HL-60 (cell line): ENCODE measurements around the gene TBXAS1.

Experiments used
- POLR2AphosphoS5 ChIP-seq: IDR thresholded peaks from 2 replicates; pipeline ENCODE4 v1.6.1; 2012; ENCODE audit warnings: low read depth
- TF ChIP-seq, protein P1 (sequence below): IDR thresholded peaks from one replicate; pipeline ENCODE4 v1.5.1; 2011; ENCODE audit warnings: low read length, control low read depth, inconsistent platforms; ENCODE audit not compliant: insufficient read depth
- TF ChIP-seq, protein P2 (sequence below): IDR thresholded peaks from 2 replicates; pipeline ENCODE4 v1.6.1; 2012; ENCODE audit warnings: low read depth; ENCODE audit not compliant: insufficient replicate concordance

DNA sequence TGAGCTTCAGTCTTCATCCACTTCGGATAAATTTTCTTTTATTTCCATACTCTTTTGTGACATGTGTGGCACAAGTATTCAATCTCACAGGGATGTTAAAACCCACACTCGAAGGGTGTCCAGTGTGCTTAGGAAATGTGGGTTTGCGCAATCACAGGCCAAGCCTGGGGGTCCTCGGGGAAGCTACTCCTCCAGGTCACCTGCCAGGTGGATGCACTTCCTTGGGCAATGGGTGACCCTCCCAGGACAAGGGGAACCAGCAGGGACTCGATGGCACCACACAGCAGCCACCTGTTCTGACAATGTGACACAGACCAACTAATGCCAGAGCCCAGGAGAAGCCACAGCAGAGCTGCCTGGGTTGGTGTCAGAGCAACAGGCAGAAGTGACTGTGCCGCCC, 194.7 kb downstream of the TBXAS1 start:
- TF ChIP-seq, protein P1, sequence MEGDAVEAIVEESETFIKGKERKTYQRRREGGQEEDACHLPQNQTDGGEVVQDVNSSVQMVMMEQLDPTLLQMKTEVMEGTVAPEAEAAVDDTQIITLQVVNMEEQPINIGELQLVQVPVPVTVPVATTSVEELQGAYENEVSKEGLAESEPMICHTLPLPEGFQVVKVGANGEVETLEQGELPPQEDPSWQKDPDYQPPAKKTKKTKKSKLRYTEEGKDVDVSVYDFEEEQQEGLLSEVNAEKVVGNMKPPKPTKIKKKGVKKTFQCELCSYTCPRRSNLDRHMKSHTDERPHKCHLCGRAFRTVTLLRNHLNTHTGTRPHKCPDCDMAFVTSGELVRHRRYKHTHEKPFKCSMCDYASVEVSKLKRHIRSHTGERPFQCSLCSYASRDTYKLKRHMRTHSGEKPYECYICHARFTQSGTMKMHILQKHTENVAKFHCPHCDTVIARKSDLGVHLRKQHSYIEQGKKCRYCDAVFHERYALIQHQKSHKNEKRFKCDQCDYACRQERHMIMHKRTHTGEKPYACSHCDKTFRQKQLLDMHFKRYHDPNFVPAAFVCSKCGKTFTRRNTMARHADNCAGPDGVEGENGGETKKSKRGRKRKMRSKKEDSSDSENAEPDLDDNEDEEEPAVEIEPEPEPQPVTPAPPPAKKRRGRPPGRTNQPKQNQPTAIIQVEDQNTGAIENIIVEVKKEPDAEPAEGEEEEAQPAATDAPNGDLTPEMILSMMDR, result no peak
- no peak for TF ChIP-seq POLR2AphosphoS5
- TF ChIP-seq, protein P2, sequence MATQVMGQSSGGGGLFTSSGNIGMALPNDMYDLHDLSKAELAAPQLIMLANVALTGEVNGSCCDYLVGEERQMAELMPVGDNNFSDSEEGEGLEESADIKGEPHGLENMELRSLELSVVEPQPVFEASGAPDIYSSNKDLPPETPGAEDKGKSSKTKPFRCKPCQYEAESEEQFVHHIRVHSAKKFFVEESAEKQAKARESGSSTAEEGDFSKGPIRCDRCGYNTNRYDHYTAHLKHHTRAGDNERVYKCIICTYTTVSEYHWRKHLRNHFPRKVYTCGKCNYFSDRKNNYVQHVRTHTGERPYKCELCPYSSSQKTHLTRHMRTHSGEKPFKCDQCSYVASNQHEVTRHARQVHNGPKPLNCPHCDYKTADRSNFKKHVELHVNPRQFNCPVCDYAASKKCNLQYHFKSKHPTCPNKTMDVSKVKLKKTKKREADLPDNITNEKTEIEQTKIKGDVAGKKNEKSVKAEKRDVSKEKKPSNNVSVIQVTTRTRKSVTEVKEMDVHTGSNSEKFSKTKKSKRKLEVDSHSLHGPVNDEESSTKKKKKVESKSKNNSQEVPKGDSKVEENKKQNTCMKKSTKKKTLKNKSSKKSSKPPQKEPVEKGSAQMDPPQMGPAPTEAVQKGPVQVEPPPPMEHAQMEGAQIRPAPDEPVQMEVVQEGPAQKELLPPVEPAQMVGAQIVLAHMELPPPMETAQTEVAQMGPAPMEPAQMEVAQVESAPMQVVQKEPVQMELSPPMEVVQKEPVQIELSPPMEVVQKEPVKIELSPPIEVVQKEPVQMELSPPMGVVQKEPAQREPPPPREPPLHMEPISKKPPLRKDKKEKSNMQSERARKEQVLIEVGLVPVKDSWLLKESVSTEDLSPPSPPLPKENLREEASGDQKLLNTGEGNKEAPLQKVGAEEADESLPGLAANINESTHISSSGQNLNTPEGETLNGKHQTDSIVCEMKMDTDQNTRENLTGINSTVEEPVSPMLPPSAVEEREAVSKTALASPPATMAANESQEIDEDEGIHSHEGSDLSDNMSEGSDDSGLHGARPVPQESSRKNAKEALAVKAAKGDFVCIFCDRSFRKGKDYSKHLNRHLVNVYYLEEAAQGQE, result no peak
